ENCODE data around the gene SIPA1L3.

DNA sequence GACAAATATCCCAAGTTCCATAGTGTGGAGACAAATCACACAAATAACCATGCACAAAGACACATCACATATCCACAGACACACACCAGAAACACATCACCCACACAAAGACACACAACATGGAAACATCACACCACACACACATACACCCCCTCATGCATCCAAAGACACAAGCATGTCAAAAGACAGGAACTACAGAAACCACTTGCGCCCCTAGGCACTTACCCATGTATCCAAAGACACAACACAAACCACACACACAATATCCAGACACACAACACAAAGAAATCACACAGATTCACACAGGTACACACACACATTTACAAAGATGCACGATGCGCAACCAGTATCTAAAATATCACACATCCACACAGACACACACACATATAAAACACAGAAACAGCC is 316.1 kb downstream of the SIPA1L3 start:
- TF ChIP-seq, protein P1, sequence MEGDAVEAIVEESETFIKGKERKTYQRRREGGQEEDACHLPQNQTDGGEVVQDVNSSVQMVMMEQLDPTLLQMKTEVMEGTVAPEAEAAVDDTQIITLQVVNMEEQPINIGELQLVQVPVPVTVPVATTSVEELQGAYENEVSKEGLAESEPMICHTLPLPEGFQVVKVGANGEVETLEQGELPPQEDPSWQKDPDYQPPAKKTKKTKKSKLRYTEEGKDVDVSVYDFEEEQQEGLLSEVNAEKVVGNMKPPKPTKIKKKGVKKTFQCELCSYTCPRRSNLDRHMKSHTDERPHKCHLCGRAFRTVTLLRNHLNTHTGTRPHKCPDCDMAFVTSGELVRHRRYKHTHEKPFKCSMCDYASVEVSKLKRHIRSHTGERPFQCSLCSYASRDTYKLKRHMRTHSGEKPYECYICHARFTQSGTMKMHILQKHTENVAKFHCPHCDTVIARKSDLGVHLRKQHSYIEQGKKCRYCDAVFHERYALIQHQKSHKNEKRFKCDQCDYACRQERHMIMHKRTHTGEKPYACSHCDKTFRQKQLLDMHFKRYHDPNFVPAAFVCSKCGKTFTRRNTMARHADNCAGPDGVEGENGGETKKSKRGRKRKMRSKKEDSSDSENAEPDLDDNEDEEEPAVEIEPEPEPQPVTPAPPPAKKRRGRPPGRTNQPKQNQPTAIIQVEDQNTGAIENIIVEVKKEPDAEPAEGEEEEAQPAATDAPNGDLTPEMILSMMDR (IDR thresholded peaks at IDR 0.05; ENCODE audit: insufficient read depth, low read depth, low read length) = no peak
- no peak for TF ChIP-seq EZH2 (IDR thresholded peaks at IDR 0.05; ENCODE audit: insufficient read depth, low read length)
